Measurements from ENCODE around the gene GPAT3.

DNA sequence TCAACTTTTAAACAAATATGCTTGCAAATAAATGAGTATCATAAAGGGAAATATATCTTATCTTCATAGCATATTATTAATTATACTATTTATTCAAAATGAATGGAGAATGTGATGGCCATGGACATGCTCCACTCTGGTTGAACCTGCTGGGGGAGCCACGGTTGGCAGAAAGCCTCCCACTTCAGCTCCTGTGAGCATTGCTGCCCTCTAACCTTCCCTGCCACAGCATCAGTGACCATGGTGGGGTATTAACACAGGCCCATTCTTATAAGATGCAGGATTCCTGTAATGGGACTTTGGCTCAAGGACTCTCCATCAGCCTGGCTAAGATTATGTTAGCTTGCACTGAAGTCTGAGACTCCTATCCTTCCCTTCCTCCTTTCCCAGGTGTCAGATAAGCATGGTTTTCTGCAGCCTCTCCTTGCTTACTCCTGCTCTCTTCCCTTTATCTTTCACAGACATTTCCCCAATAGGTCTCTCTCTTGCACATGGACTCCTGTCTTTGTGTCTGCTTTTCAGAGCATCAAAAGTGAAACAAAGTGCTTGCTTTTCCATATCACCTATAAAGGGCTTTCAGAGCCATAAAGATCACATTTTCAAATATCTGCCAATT lies 46.1 kb upstream of the GPAT3 start:
- no peak for TF ChIP-seq EZH2phosphoT487 (IDR thresholded peaks at IDR 0.05; ENCODE audit: borderline replicate concordance, low read length)
- TF ChIP-seq, protein P1, sequence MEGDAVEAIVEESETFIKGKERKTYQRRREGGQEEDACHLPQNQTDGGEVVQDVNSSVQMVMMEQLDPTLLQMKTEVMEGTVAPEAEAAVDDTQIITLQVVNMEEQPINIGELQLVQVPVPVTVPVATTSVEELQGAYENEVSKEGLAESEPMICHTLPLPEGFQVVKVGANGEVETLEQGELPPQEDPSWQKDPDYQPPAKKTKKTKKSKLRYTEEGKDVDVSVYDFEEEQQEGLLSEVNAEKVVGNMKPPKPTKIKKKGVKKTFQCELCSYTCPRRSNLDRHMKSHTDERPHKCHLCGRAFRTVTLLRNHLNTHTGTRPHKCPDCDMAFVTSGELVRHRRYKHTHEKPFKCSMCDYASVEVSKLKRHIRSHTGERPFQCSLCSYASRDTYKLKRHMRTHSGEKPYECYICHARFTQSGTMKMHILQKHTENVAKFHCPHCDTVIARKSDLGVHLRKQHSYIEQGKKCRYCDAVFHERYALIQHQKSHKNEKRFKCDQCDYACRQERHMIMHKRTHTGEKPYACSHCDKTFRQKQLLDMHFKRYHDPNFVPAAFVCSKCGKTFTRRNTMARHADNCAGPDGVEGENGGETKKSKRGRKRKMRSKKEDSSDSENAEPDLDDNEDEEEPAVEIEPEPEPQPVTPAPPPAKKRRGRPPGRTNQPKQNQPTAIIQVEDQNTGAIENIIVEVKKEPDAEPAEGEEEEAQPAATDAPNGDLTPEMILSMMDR (IDR thresholded peaks at IDR 0.05; ENCODE audit: low read depth, low read length, poor library complexity, severe bottlenecking): no peak
